Activated T-cell treated with anti-CD3 and anti-CD28 coated beads, Interleukin-2, amount 50 U/mL, for 24 hours (primary cell): ENCODE data around the gene ETFA.

Experiments used
- DNase-seq: peaks from one replicate; pipeline ENCODE4 v3.0.0-alpha.2; 2020
- H3K27ac Mint-ChIP-seq: 2 replicates; pipeline ENCODE4 v1.8.0; 2020; ENCODE audit warnings: mild to moderate bottlenecking, mixed read lengths
- H3K27me3 Mint-ChIP-seq: 2 replicates; pipeline ENCODE4 v1.8.0; 2020; ENCODE audit warnings: mixed read lengths
- H3K36me3 Mint-ChIP-seq: 2 replicates; pipeline ENCODE4 v1.8.0; 2020; ENCODE audit warnings: low read depth, mixed read lengths
- H3K4me1 Mint-ChIP-seq: 2 replicates; pipeline ENCODE4 v1.8.0; 2020; ENCODE audit warnings: low read depth, mixed read lengths
- H3K4me3 Mint-ChIP-seq: 2 replicates; pipeline ENCODE4 v1.8.0; 2020; ENCODE audit warnings: mild to moderate bottlenecking, moderate library complexity, mixed read lengths
- H3K9me3 Mint-ChIP-seq: 2 replicates; pipeline ENCODE4 v1.8.0; 2020; ENCODE audit warnings: mixed read lengths

Gene ETFA

DNA sequence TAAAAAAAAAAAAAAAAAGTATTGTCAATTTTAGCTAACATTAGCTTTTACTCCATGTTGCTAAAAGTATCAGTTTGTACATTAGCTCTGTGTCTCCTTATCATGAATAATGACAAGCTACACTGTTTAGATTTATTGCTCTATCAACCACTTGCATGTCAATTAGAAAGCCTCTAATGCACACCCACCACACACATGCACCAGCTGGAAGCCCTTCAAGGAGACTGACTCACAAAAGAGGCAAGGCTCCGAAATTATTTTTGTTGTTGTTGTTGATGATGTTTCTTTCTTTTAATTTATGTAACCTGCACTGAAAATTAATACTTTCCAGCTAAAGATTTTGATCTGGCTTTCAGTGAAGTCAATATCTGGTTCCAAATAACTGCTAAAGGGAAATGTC lies 71.5 kb downstream of the ETFA start:
- Mint-ChIP-seq H3K36me3 (peaks cover 24% of the 10 kb centered on the region), H3K9me3 (no peaks in the 10 kb centered on the region)

GRCh38 chr15:76236350-76236749 lies 74.9 kb downstream of the ETFA start:
- Mint-ChIP-seq H3K27me3 (no peaks in the 10 kb centered on the region), H3K4me3 (no peak overlapping the region), H3K4me1 (no peaks in the 10 kb centered on the region), H3K9me3 (no peaks in the 10 kb centered on the region), H3K36me3 (peaks cover 19% of the 10 kb centered on the region), H3K27ac (no peak overlapping the region)
- DNase-seq = no peak

More for the DNA sequence above, 71.5 kb downstream of the ETFA start:
- DNase-seq = no peak
- Mint-ChIP-seq H3K27ac (no peak overlapping the region), H3K27me3 (no peaks in the 10 kb centered on the region), H3K4me3 (no peak overlapping the region), H3K4me1 (no peaks in the 10 kb centered on the region)

DNA sequence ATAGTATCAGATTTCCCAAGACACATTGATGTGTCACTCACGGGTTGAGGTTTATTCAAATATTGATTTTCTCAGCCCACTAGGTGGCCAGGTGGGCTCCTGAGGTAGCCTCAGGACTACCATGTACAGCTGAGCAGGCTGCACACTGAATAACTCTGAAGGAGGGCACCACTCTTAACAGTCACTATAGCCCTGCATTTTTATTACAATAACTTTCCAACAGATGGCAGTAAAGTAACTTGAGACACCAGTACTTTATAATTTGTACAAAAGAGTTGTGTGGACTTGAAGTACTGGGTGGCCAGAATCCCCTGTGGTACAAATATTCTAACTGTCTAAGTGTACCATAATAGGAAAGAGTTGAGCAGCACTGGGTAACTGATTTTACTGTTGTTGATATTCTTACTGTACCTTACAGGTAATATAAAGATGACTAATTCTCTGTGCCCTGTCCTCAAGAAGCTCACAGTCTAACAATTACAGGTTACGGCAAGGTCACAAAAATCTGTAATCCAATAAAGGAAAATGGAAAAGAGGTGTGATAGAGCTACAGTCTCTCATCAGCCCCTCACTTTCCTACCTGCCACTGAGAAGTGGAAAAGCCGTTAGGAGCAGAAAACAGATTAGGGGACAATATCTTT lies 76.0 kb downstream of the ETFA start:
- H3K9me3 Mint-ChIP-seq = no peaks in the 10 kb centered on the region
- H3K27ac Mint-ChIP-seq = no peak overlapping the region
- H3K4me1 Mint-ChIP-seq = no peaks in the 10 kb centered on the region

GRCh38 chr15:76234337-76234889 lies 76.9 kb downstream of the ETFA start:
- H3K27me3 Mint-ChIP-seq = no peaks in the 10 kb centered on the region
- H3K36me3 Mint-ChIP-seq = peaks cover 20% of the 10 kb centered on the region
- H3K27ac Mint-ChIP-seq = no peak overlapping the region
- H3K9me3 Mint-ChIP-seq = no peaks in the 10 kb centered on the region
- no peaks in the 10 kb centered on the region for H3K4me1 Mint-ChIP-seq
- DNase-seq = no peak
- no peak overlapping the region for H3K4me3 Mint-ChIP-seq

More for the DNA sequence above, 76.0 kb downstream of the ETFA start:
- DNase-seq = no peak
- H3K4me3 Mint-ChIP-seq = no peak overlapping the region
- H3K27me3 Mint-ChIP-seq = no peaks in the 10 kb centered on the region
- peaks cover 21% of the 10 kb centered on the region for H3K36me3 Mint-ChIP-seq

- Mint-ChIP-seq H3K36me3 (peaks cover 25% of the 10 kb centered on the region), H3K27me3 (no peaks in the 10 kb centered on the region), H3K4me3 (no peak overlapping the region), H3K27ac (no peak overlapping the region), H3K4me1 (no peaks in the 10 kb centered on the region), H3K9me3 (no peaks in the 10 kb centered on the region)
- DNase-seq = no peak
Measured at GRCh38 chr15:76233921-76234320, 77.3 kb downstream of the ETFA start.

DNA sequence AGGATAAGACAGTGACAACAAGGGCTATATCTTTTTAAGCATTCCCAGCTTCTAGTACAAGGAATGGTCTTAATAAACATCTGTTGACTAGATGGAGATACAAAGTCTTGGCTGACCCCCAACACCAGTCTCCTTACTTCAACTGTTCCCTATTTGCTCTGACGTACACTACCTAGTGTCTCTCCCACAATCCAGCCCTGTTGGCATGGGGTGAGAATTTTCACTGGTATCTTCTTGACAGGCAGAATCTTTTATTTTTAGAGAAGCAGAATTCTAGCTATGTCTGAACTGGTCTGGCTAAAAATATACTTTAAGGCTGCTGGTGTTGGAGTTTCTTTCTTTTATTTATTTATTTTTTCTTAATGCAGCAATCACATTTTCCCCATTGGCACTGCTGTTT lies 82.0 kb downstream of the ETFA start:
- no peak overlapping the region for H3K4me3 Mint-ChIP-seq
- peaks cover 4% of the 10 kb centered on the region for H3K4me1 Mint-ChIP-seq
- H3K27ac Mint-ChIP-seq = no peak overlapping the region
- no peaks in the 10 kb centered on the region for H3K27me3 Mint-ChIP-seq
- no peak for DNase-seq
- peaks cover 50% of the 10 kb centered on the region for H3K36me3 Mint-ChIP-seq
- H3K9me3 Mint-ChIP-seq = no peaks in the 10 kb centered on the region

DNA sequence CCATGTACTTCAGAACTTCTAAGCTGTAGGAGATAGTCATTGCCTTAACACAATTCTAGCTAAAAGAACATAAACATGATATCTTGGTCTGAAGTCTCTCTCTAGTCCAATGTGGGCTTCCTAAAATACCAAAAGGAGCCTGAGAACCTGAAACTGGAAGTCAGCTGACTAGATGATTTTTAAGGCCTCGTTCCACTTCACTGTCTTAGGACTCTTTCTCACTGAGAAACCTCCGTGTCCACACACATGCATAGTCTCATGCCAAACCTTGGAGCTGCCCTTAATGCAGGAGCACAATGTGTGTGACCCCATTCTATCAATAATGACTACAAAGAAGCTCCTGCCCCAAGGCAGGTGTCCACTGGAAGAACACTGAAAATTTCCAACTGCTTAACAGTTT lies 87.7 kb downstream of the ETFA start:
- Mint-ChIP-seq H3K4me1 (peaks cover 4% of the 10 kb centered on the region), H3K36me3 (peaks cover 72% of the 10 kb centered on the region), H3K27ac (no peak overlapping the region), H3K4me3 (no peak overlapping the region), H3K9me3 (no peaks in the 10 kb centered on the region), H3K27me3 (no peaks in the 10 kb centered on the region)
- no peak for DNase-seq

DNA sequence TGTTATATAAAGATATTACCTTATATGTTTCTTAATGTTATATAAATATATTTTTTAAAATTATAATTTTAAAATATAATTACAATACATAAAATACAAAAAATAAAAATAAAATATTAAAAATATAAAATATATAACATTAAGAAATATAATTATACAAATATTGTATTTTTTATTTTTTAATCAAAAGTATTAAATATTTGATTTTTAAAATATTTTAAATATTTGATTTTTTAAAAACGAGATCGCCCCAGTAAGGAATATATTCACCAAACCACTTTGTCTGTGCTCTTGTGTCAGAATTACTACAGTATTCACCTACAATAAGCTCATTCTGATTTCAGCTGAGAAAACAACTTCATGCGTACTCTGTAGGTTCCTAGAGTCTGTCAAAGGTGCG lies 89.1 kb downstream of the ETFA start:
- H3K36me3 Mint-ChIP-seq = peaks cover 76% of the 10 kb centered on the region
- no peaks in the 10 kb centered on the region for H3K27me3 Mint-ChIP-seq
- H3K9me3 Mint-ChIP-seq = no peaks in the 10 kb centered on the region
- no peak overlapping the region for H3K27ac Mint-ChIP-seq
- H3K4me3 Mint-ChIP-seq = no peak overlapping the region
- peaks cover 4% of the 10 kb centered on the region for H3K4me1 Mint-ChIP-seq
- no peak for DNase-seq

DNA sequence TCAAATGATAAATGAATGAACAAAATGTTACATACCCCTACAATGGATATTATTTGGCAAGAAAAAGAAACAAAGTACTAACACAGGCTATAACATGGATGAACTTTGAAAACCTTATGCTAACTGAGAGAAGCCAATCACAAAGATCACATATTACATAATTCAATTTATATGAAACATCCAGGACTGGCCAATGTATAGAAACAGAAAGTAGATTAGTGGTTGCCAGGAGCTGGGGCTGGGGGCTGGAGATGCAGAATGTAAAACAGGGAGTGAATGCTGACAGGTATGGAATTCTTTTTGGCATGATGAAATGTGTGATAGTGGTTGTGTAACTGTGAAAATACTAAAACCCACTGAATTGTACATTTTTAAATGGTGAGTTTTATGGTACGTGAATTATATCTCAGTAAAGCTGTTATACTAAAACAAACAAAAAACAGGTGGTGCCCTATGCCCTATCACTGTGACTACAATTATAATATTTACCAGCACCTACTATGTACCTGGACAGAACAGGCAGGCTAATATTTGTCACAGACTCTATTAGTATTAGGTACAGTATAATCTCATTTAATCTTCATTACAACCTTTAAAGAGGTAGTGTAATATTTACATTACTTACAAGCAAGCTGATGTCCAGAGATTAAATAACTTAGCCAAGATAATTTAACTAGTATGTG lies 90.0 kb downstream of the ETFA start:
- Mint-ChIP-seq H3K4me3 (no peak overlapping the region), H3K27me3 (no peaks in the 10 kb centered on the region), H3K36me3 (peaks cover 85% of the 10 kb centered on the region), H3K9me3 (no peaks in the 10 kb centered on the region), H3K27ac (no peak overlapping the region), H3K4me1 (peaks cover 4% of the 10 kb centered on the region)
- DNase-seq = no peak

- Mint-ChIP-seq H3K36me3 (peaks cover 86% of the 10 kb centered on the region), H3K9me3 (no peaks in the 10 kb centered on the region), H3K27me3 (no peaks in the 10 kb centered on the region)
Measured at GRCh38 chr15:76217882-76218217, 93.4 kb downstream of the ETFA start.

GRCh38 chr15:76217029-76217881 lies 94.0 kb downstream of the ETFA start:
- no peaks in the 10 kb centered on the region for H3K4me1 Mint-ChIP-seq
- DNase-seq = no peak
- H3K27ac Mint-ChIP-seq = no peak overlapping the region
- H3K36me3 Mint-ChIP-seq = peaks cover 86% of the 10 kb centered on the region
- H3K27me3 Mint-ChIP-seq = no peaks in the 10 kb centered on the region
- no peaks in the 10 kb centered on the region for H3K9me3 Mint-ChIP-seq
- no peak overlapping the region for H3K4me3 Mint-ChIP-seq

More at GRCh38 chr15:76217882-76218217, 93.4 kb downstream of the ETFA start:
- Mint-ChIP-seq H3K4me3 (no peak overlapping the region), H3K27ac (no peak overlapping the region), H3K4me1 (no peaks in the 10 kb centered on the region)
- DNase-seq = no peak

GRCh38 chr15:76215634-76216033 lies 95.6 kb downstream of the ETFA start:
- Mint-ChIP-seq H3K36me3 (peaks cover 92% of the 10 kb centered on the region), H3K4me1 (no peaks in the 10 kb centered on the region), H3K27me3 (no peaks in the 10 kb centered on the region), H3K27ac (no peak overlapping the region), H3K4me3 (no peak overlapping the region), H3K9me3 (no peaks in the 10 kb centered on the region)
- no peak for DNase-seq

DNA sequence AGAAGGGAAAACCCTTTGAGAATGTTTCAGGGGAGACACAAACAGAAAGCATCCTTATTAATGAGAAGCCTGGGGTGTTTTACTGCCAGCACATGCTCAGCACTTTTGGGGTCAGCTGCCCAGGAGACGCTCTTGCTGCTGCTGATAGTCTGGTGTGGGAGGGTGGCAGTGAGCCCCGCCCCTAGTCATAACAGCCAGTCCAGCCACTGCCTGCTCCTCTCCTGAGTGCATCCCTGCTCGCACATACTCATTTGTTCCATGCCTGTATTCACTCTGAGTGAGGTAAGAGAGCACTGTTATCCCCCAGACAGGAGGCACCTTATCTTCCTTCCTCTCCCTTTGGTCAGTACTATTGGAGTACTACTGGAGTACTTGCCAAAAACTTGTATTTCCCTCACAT lies 101.3 kb downstream of the ETFA start:
- DNase-seq = no peak
- Mint-ChIP-seq H3K4me3 (no peak overlapping the region), H3K27ac (peak overlapping the region; percentile 35), H3K36me3 (peaks cover 68% of the 10 kb centered on the region), H3K9me3 (no peaks in the 10 kb centered on the region), H3K27me3 (no peaks in the 10 kb centered on the region), H3K4me1 (peaks cover 5% of the 10 kb centered on the region)

DNA sequence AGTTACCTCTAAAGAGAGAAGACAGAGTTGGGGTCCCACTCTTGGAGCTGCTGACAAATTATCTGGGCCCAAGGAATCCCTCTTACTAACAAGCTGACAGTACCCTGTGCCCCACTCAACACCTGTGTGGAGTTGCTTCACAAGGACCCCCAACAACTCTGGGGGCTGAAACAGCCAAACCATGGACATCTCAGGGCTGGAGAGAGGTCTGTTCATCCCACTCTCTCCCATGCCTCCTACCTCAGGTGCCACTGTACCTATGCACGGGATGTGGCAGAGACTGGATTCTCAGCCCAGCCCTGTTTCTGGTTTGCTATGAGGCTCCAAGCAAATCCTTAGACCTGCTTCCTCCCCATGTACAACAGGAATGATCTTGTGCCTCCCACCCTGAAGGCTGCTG lies 101.7 kb downstream of the ETFA start:
- H3K36me3 Mint-ChIP-seq = peaks cover 63% of the 10 kb centered on the region
- no peaks in the 10 kb centered on the region for H3K27me3 Mint-ChIP-seq
- DNase-seq = no peak
- no peak overlapping the region for H3K4me3 Mint-ChIP-seq
- no peaks in the 10 kb centered on the region for H3K9me3 Mint-ChIP-seq
- peaks cover 5% of the 10 kb centered on the region for H3K4me1 Mint-ChIP-seq
- H3K27ac Mint-ChIP-seq = peak overlapping the region; percentile 37
